Fibroblast of the aortic adventitia (primary cell): ENCODE measurements around the gene NRXN2. TPM values are rescaled to one million over a fixed set of nuclear protein-coding genes. Genes with fewer than 3 reads are reported as not detected.

Source experiments
- DNase-seq: peaks from one replicate; pipeline ENCODE4 v3.0.0-alpha.2; 2010; ENCODE audit warnings: low read depth
- H3K4me3 ChIP-seq: 2 replicates; pipeline ENCODE4 v1.5.1; 2011; ENCODE audit warnings: low read depth, mild to moderate bottlenecking, control low read depth, low read length, moderate library complexity
- total RNA-seq: library from RNA; depleted of rRNA; stranded (reverse); fragments of >200 nt; gene quantifications from 2 replicates; pipeline ENCODE4 v1.2.3, GENCODE V29; 2012; ENCODE audit warnings: low replicate concordance
- TF ChIP-seq, protein P1 (sequence below): IDR thresholded peaks from 2 replicates; pipeline ENCODE4 v1.5.1; 2011; ENCODE audit warnings: mild to moderate bottlenecking, low read length, control low read depth, inconsistent platforms; ENCODE audit not compliant: insufficient read depth

The NRXN2 gene
- total RNA-seq, 1 donor = 3.3 TPM

DNA sequence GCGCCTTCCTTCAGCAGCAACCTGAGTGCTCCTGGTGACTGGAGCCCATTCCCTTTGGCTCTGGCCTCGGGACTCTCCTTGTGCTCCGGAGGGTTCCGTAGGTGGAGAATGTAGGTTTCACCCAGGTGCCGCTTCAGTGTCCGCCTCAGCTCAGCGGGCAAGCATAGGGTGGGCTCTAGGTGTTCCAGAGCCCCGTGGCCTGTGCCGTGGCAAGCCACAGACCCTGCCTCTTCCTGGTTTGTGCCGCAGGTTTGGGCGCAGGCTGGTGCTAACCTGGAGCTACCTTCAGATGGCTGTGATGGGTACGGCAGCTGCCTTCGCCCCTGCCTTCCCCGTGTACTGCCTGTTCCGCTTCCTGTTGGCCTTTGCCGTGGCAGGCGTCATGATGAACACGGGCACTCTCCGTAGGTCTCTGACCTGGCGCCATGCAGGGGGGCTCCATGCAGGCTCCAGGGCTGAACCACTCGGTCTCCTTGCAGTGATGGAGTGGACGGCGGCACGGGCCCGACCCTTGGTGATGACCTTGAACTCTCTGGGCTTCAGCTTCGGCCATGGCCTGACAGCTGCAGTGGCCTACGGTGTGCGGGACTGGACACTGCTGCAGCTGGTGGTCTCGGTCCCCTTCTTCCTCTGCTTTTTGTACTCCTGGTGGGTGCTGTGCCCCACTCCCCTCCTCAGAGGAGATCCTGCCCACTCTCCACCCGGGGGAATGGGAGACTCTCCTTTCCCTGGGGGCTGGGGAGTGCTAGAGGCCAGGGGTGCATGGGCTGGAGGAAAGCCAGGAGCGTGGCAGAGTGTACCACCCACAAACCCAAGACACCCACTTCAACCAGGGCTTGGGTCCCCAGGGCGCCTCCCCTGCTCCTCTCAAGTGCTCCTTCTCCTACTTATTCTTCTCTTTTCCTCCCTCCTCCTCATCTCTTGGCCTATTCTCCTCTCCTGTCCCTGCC, 129.6 kb downstream of the NRXN2 start:
- TF ChIP-seq, protein P1, sequence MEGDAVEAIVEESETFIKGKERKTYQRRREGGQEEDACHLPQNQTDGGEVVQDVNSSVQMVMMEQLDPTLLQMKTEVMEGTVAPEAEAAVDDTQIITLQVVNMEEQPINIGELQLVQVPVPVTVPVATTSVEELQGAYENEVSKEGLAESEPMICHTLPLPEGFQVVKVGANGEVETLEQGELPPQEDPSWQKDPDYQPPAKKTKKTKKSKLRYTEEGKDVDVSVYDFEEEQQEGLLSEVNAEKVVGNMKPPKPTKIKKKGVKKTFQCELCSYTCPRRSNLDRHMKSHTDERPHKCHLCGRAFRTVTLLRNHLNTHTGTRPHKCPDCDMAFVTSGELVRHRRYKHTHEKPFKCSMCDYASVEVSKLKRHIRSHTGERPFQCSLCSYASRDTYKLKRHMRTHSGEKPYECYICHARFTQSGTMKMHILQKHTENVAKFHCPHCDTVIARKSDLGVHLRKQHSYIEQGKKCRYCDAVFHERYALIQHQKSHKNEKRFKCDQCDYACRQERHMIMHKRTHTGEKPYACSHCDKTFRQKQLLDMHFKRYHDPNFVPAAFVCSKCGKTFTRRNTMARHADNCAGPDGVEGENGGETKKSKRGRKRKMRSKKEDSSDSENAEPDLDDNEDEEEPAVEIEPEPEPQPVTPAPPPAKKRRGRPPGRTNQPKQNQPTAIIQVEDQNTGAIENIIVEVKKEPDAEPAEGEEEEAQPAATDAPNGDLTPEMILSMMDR = no peak
- H3K4me3 ChIP-seq = no peak overlapping the region
- DNase-seq = no peak

- TF ChIP-seq, protein P1 = no peak
- H3K4me3 ChIP-seq = no peak overlapping the region
- DNase-seq = no peak
Measured at GRCh38 chr11:64592656-64593055, 130.3 kb downstream of the NRXN2 start.

- DNase-seq = no peak
- no peak overlapping the region for H3K4me3 ChIP-seq
- TF ChIP-seq, protein P1 = no peak
Measured at GRCh38 chr11:64592234-64592615, 130.8 kb downstream of the NRXN2 start.

DNA sequence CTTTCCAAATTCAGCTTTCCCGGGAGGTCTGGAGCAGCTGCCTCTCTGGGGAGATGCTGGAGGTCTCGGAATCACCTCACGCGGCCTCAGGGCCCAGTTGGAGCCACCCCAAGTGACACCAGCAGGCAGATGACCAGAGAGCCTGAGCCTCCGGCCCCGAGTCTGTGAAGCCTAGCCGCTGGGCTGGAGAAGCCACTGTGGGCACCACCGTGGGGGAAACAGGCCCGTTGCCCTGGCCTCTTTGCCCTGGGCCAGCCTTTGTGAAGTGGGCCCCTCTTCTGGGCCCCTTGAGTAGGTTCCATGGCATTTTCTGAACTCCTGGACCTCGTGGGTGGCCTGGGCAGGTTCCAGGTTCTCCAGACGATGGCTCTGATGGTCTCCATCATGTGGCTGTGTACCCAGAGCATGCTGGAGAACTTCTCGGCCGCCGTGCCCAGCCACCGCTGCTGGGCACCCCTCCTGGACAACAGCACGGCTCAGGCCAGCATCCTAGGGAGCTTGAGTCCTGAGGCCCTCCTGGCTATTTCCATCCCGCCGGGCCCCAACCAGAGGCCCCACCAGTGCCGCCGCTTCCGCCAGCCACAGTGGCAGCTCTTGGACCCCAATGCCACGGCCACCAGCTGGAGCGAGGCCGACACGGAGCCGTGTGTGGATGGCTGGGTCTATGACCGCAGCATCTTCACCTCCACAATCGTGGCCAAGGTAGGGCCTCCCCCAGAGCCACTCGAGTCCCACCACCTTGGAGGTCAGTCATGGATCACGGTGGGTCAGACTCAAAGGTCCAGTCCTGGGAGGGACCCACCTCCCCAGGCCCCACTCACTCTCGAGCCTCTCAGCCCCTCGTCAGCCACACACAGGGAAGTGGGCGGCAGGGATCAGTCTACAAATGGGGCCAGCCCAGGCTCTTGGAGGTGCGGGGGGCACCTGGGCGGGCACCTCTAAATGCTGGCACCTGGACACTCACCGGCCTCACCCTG, 131.5 kb downstream of the NRXN2 start:
- TF ChIP-seq, protein P1 = no peak
- no peak for DNase-seq
- H3K4me3 ChIP-seq = no peak overlapping the region

- no peak within 1 kb of the TSS for H3K4me3 ChIP-seq
- no peak for DNase-seq
- TF ChIP-seq, protein P1 = no peak
Measured at GRCh38 chr11:64590763-64591221, 132.2 kb downstream of the NRXN2 start, which contains the start of gene SLC22A12. Gene SLC22A12 (plus strand): TSS chr11:64591220. CDS start chr11:64591557, 337 bp downstream.

DNA sequence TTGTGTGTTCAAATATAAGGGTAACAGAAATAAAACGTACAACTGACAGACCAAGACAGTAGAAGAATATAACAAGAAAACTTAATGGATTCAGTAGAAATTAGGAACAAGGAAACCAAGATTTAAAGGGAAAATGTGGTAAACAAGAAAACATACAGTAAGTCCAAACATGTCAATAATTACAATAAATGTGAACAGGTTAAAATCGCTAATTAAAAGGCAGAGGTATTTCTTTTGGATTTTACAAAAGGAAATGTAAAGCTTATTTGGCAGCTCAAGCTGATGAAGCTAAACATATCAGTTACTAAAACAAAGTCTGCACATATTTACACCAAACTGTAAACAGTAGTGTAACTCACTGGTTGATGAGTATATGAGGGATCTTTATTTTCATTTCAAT, 134.3 kb downstream of the NRXN2 start:
- TF ChIP-seq, protein P1 = no peak
- DNase-seq = no peak
- H3K4me3 ChIP-seq = no peak overlapping the region
